HG02973 (cell line): ENCODE data around the gene VSIR.
A peak's percentile ranks its signal among the peaks of the same experiment; 100 is the strongest.

ENCODE experiments used
- ATAC-seq: cut with Tn5 transposase; IDR thresholded peaks from one replicate; pipeline ENCODE4 v1.9.1; 2021; ENCODE audit warnings: moderate library complexity; ENCODE audit not compliant: unreplicated experiment

The VSIR gene

DNA sequence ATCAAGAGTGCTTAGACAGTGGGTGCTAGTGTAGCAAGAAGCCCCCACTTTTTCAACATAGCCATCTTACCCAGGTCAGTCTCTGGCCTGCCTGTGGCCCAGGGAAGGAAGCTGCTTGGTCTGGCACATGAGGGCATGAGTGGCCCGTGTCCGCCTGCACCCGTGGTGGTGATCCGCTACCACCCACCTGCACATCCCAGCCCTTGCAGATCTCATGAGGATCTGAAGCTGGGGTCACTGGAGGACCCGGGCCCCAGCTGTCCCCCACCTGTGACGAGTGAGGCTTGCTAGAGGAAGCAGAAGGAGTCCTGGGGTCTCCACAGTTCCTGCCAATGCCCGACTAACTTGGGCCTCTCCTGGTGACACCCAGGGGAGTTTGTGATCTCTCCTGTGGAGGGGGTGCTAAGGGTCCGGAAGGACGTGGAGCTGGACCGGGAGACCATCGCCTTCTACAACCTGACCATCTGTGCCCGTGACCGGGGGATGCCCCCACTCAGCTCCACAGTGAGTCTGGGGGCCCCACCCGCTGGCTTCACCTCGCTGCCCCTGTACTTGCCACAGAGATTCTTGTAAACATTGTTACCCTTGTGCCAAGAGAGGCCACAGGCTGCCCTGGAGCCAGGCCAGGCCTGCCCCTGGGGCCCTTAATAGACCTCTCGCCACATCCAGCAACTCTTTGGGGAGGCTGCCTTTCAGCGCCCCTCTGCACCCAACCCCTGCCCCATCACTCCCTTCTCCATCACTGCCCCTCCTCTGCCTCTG lies 10.8 kb upstream of the VSIR start:
- no peak for ATAC-seq

DNA sequence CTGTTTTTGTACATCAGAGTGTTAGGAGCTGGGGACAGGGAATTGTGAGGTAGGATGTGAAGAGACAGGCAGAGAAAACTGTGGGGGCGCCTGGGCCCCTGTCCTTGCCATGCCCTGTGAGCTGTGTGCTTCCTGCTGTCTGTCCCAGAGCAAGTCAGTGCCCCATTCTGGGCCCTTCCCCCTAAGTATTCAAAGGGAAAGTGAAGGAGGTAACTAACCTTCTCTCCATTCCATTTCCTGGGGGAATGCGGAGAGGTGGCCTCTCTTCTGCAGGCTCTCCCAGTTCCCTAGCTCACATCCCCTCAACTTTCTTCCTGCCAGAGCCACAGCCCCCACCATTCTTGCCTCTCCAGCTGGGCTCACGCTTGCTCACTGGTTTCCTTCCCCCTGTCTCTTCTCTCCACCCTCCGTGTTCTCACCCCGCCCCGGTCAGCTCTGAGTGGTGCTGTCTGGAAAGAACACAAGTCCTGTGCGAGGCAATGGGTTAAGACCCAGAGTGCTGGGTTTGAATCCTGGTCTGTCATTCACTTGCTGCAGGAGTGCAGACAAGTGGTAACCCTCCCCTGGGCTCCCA lies 9.7 kb upstream of the VSIR start:
- ATAC-seq, result no peak

DNA sequence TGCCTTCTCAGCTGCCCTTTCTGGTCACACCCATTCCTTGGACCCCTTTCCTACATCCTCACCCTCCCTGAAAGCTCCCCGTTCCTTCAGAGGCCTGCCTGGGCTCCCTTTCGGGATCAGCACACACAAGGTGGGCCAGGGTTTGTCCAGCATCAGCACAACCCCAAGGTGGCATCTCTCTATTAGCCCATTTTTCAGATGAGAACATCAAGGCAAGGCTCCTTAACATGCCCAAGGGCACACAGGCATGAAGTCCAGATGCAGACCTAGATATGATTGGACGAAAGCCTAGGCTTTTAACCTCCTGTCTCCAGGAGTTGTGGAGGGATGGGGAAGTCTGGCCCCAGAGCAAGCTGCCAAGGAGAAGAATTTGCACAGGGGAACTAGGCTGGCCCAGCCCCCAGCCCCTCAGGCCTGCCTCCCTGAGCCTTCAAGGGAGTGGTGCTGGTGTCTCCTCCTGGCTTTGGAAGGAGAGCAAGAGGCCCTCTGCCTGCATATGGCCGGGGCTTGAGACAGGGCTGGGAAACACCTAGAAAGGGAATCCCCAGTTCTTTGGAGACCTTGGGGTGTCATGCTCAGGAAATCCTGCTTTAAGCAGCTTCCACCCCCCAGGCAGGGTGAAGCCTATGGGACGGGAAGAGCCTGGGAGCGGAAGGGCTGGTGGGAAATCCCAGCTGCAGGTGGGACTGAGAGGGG lies 9.0 kb upstream of the VSIR start:
- ATAC-seq, result no peak

DNA sequence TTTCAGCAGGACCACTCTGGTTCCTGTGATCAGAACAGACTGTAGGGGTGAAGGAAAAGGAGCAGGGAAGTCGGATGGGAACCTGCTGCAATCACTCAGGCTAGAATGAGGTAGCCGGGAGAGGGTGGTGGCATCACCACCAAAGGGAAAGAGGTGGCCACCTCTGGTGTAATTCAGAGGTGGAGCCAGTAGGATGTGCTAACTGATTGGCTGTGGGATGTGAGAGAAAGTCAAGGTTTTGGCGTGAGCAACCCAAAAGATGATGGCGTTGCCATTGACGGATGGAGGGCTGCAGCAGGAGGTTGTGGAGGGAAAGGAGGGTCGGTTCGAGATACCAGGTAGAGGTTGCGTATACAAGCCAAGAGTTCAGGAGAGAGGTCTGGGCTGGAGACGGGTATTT lies 7.4 kb upstream of the VSIR start:
- ATAC-seq, result no peak

DNA sequence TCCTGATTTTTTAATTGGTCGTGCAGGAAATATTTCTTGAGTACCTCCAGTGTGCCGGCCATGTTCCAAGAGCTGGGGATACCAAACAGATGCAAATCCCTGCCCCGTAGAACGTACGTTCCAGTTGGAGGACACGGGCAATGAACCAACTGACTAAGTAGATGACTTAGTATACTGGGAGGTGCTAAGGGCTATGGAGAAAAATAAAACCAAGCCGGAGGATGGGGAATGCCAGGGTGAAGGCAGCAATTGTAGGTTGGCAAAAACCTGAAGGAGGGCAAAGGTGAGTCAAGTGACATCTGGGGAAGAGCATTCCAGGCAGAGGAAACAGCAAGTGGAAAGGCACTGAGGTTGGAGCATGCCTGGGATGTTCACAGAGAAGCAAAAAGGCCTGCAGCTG lies 6.8 kb upstream of the VSIR start:
- ATAC-seq, result no peak

DNA sequence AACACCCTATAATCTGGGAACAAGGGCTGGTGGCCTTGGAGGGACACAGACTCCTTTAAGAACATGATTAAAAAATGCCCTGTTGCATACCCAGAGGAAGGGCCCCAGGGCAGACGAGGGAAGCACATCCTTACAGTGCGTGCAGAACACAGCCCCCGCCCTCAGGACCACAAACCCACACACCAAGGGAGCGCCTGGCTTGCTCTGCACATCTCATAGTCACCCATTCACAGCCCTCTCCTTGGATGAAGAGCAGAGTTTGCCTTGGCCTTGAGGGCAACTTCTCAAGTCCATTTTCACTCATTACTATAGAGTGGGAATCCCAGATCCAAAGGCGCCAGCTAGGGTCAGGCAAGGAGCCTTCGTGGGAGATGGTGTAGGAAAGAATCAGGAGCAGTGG lies 6.3 kb upstream of the VSIR start:
- no peak for ATAC-seq

DNA sequence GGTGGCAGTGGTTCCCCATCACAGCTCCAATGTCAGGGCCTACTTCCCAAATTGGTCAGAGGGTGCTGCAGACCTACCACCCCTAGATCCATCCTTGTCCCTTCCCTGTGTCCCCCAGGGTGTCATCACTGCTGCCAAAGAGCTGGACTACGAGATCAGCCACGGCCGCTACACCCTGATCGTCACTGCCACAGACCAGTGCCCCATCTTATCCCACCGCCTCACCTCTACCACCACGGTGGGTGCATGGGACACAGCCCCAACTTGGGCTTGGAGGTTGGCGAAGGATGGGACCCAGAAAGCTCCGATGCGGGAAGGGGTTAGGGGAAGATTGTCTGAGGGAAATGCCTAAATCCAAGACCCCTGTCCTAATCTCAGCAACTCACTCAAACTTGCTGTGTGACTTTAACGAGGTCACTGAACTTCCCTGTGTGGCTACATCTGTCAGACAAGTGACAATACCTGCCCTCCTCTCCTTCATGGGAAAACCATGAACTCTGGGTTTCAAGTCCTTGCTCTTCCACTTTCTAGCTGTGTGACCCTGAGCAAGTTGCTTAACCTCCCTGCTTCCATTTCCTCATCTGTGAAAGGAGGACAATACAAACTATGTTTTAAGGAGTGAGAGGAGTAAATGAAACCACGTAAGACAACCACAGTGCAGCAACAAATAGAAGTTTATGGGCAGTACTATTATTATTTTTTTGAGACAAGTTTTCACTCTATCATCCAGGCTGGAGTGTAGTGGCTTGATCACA lies 4.9 kb upstream of the VSIR start:
- ATAC-seq, result no peak

DNA sequence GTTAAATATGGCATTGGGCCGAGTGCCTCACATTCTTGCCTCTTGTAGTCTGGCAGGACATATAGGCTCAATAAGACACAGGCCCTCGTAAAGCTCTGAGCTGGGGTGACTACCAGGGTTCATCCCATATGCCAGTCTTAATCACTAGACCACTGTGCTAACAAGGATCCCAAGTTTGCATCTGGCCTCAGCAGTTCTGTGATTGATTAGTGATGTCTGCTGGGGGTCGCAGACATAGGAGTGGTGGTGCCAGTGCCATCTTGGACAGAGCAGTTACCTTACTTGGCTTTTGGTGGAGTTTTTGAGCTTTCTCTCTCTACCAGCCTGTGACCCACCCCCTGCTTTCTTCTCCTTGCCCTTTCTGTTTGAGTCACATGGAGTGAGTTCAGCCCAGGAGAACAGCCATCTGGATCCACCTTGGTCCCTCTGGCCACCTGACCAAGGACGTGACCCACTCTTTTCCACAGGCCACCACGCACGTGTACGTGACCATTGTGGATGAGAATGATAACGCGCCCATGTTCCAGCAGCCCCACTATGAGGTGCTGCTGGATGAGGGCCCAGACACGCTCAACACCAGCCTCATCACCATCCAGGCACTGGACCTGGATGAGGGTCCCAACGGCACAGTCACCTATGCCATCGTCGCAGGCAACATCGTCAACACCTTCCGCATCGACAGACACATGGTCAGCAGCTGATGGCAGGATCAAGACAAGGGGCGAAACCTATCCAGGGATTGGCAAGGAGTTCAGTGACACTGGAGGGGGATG lies 4.1 kb upstream of the VSIR start:
- ATAC-seq, result no peak

DNA sequence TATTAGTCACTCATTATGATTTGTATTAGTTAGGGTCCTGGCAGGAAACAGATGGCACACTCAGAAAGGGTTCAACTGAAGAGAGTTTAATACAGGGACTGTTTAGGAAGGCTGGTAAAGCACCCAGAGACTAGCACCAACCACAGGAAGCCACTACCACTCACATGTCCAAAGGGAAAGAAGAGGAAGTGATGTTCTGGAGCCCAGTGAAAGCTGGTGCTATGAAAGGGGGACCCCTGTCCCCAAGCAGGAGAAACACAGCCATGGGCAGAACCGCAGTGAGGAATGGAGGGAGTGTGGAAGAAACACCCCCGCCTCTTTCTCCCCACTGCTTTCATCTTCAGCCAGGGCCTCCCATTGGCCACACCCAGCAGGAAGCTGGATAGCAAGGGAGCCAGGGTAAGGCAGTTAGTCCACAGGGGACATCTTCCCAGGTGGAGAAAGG lies 3.2 kb upstream of the VSIR start:
- ATAC-seq, result no peak

DNA sequence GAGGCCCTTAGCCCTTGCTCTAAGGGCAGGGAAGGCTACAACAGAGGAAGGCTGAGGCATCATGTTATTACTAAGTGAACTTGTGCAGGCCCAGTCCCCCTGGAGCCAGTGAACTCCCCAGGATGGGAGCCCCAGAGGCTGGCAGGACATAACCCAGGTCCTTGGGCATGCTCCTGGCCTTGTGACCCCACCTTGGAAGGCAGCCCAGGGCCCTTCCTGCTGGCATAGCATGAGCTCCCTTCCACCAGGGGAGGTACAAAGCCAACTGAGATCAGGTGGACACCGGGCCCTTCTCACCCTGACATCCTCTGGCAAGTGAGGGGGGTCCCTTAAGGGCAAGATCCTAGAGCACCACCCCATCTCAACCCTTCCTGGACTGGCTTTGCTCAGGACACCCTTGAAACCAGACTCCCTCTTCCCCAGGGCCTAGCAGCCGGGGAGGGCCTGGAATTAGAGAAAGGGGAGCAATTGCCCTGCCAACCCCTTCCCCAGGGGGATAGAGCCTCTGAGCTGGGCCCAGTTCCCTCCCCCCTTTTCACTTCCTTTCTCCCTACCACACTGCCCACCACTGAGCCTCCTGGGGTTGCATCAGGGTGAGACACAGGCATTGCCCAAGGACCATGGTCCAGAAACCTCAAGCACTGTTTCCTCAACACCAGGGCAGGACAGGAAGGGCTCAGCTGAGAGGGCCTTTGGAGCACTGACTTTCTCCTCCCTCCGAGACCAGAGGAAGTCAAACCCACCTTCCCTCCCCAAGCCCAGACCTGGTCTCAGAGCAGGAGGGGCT lies 1.8 kb upstream of the VSIR start:
- no peak for ATAC-seq

DNA sequence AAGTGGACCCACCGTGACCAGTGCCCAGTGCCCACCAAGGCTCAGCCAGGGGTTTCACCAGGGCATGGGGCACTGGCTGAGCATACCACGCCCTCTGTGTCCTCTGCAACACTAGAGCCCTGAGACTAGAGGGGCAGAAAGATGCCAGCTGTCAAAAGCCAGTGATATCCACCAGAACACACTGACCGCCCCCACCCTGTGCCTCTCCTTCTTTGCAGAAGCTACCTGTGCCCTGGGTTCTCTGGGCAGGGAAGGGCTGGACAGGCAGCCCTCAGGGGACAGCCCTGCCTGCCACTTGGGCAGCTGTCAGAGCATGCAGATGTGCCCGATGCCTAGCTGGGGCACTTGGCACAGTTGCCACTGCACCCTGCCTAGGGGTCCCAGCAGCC lies 494 bp downstream of the VSIR start:
- no peak for ATAC-seq

DNA sequence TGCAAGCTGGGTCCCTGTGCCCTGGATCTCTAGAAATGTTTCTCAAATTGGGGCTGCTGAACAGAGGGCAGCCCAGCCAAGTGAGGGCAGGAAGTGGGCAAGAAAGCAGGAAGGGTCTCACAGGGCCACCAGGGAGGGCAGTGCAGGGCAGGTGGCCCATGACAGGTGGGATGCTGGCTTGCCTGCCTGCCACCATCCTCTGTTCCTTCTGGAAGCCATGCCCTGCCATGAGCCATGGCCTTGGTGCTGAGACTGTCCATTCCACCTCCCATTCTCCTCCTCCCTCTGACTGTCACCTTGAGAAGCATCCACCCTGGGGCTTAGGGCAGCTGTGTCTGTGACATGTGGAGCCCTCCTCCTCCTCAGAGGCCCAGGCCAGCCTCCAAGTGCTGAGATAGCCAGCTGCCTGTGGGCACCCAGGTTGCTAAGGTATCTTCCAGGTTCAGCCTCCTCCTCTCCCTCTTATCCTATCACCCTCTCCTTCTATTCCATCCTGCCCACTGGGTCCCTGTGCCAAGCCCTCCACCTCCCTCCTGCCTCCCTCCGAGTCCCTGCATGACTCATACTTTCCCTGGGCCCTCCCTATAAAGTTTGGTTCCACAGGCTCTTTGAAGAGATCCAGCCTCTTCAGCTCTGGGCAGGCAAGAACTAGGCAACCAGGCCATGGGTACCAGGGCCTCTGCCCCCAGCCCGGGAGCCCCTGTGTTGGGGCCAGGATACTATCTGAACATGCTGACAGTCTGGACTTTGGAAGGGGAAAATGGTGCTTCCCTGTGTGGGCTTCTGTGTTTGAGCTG lies 1.3 kb downstream of the VSIR start:
- ATAC-seq, result no peak

DNA sequence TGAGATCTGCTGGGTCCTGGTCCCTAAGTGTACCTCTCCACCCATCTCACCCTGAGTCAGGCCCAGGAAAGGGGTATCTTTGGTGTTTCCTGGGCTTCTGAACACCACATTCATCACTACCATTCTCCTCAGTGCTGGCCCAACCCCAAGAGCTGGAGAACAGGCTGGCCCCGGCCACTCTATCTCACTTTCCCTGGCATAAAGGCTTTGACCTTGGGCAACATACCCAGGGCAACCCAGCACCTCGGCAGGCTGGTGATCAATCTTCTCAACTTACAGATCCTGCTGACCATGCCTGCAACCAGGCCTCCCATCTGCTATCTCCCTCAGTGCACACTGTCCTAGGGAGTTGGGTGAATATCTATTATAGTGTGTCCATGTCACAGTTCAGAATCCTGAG lies 2.1 kb downstream of the VSIR start:
- no peak for ATAC-seq

DNA sequence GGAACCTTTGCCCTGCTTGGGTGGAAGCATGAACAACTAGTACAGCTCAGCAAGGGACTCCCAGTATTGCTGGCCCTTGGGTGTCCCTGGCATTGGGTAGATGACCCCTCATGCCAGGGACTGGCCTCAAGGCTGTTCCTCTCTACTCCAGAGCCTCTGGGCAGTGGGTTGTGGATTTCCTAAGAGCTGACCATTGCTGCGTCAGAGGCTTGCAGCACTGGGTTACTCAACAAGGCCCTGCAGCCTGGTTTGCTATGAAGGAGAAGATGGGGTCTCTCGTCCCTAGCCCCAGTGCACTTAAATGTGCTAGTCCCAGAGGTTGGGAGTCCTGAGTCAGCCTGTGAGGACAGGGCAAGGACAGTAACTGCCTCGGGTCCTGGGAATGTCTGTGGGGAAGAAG lies 2.5 kb downstream of the VSIR start:
- ATAC-seq, result no peak

DNA sequence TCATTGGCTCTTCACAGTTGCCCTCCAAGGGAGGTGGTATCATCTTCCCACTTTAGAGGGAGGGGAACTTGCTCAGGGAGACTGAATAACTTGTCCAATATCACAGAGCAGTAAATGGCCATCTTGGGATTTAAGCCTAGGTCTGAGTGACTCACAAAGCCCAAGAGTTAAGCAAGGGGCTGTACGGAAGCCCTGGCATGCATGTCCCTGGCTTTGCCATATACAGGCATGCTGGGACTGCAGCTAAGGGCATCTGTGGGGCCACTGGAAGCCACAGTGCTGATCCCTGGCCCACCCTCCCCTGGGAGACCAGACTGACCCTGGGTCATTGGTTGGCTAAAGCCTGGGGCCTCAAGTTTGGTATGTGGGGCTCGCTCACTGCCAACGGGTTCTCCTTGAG lies 3.1 kb downstream of the VSIR start:
- no peak for ATAC-seq

DNA sequence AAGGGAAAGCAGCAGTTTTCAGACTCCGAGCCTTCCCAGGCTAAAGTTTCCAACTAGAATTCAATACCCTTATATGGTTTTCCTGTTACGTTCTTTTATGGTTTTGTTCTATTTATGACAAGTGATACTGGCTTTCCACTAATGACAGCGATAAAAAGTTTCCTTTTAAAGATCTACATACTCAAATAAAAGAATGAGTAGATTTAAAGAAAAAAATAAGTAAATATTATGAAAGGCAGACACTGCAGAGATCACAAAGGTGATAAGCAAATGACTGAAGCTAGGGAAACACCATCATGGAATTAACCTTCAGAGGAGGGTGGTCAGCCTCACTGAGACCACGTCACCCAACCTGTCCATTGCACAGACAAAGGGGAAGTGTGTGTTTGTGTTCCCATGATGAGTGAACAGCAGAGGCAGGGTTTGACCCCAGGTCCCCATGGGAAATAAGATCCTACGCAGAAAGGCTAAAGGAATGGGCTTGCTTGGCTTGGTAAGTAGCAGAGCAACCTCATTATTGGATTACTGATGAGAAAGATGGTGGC lies 4.0 kb downstream of the VSIR start:
- peak; percentile 20 for ATAC-seq

DNA sequence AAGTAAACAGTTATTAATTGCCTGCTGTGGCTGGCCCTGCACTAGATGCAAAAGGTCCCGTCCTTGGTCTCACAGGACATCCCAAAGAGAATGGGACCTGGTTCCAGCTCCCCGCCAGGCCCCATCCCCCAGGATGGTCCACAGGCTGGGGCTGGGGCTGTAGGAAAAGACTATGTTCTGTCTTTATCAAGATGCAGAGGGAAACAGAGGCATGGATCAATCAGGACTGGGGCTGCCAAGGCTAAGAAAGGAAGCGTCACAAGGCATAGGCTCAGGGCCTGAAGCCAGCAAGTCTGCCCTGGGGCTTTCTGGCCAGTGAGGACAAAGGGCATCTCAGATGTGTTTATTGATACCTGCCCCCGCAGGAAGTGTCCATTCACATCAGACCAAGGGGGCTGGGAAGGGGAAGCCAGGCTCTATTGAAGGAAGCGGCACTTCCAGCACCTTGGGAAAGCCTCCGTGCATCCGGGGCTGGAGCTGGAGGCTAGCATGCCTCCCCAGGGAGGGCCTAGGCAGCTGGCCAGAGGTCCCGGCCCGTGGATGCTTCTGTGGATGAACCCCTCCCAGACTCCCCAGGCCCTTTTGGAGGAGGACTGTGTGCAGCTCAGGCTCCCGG lies 5.8 kb downstream of the VSIR start:
- ATAC-seq, result no peak

DNA sequence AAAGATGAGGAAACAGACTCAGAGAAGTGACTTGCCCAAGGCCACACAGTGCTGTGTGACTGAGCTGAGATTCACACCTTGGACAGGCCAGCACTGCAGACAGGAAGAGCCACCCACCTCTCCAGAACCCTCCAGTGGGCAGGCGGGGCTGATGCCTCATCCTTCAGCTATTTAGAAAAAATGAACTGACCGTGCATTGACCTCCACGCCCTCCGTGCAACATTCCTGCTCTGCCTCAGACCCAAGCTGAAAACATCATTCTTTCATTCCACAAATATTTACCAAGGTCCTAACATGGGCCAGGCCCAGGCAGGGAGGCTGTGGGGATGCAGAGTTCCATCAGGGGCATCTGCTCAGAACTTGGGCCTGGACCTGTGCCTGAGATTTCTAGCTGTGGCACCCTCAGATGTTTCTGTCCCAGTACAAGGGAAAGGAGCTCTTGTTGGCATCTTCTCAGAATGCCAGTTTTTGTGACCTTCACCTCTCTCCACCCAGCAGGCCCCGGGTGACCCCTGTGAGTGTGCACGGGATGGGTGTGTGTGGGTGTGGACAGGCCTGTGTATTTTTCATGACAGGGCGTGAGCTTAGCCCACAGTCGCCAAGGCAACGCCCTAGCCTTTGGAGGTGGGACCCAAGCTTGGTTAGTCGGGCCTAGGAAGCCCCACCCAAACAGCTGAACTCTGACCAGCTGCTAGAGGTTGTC lies 6.5 kb downstream of the VSIR start:
- ATAC-seq, result no peak
